ENCODE measurements around the gene NTRK2.

NTRK2 gene

GRCh38 chr9:84736081-84736480 lies 66.6 kb downstream of the NTRK2 start:
- no peak for TF ChIP-seq CTCF (IDR thresholded peaks at IDR 0.05; ENCODE audit: low read depth, low read length, missing control alignments)
- in situ Hi-C loops (cut with HindIII; ENCODE audit: low sequenced_read_pairs) = loop anchor here (25.0 kb wide), 1 partner anchor 99 kb away; no protein-coding TSS in a partner anchor
- no peak overlapping the region for H3K4me3 ChIP-seq (ENCODE audit: low read depth, low read length)
- DNase-seq (ENCODE audit: low read depth) = no peak

GRCh38 chr9:84736536-84736935 lies 67.0 kb downstream of the NTRK2 start:
- TF ChIP-seq CTCF (IDR thresholded peaks at IDR 0.05; ENCODE audit: low read depth, low read length, missing control alignments) = no peak
- DNase-seq (ENCODE audit: low read depth) = no peak
- no peak overlapping the region for H3K4me3 ChIP-seq (ENCODE audit: low read depth, low read length)
- in situ Hi-C loops (cut with HindIII; ENCODE audit: low sequenced_read_pairs) = loop anchor here (25.0 kb wide), 1 partner anchor 99 kb away; no protein-coding TSS in a partner anchor

GRCh38 chr9:84738353-84738752 lies 68.8 kb downstream of the NTRK2 start:
- H3K4me3 ChIP-seq (ENCODE audit: low read depth, low read length) = no peak overlapping the region
- in situ Hi-C loops (cut with HindIII; ENCODE audit: low sequenced_read_pairs) = loop anchor here (25.0 kb wide), 1 partner anchor 101 kb away; no protein-coding TSS in a partner anchor
- DNase-seq (ENCODE audit: low read depth) = no peak
- TF ChIP-seq CTCF (IDR thresholded peaks at IDR 0.05; ENCODE audit: low read depth, low read length, missing control alignments) = no peak

GRCh38 chr9:84742261-84742660 lies 72.7 kb downstream of the NTRK2 start:
- in situ Hi-C loops (cut with HindIII; ENCODE audit: low sequenced_read_pairs) = loop anchor here (25.0 kb wide), 1 partner anchor 105 kb away; no protein-coding TSS in a partner anchor

GRCh38 chr9:84744195-84744594 lies 74.7 kb downstream of the NTRK2 start:
- DNase-seq (ENCODE audit: low read depth) = no peak
- no peak overlapping the region for H3K4me3 ChIP-seq (ENCODE audit: low read depth, low read length)
- TF ChIP-seq CTCF (IDR thresholded peaks at IDR 0.05; ENCODE audit: low read depth, low read length, missing control alignments) = no peak
- in situ Hi-C loops (cut with HindIII; ENCODE audit: low sequenced_read_pairs) = loop anchor here (25.0 kb wide), 1 partner anchor 107 kb away; no protein-coding TSS in a partner anchor

More at GRCh38 chr9:84742261-84742660, 72.7 kb downstream of the NTRK2 start:
- TF ChIP-seq CTCF (IDR thresholded peaks at IDR 0.05; ENCODE audit: low read depth, low read length, missing control alignments) = no peak
- no peak for DNase-seq (ENCODE audit: low read depth)
- H3K4me3 ChIP-seq (ENCODE audit: low read depth, low read length) = no peak overlapping the region

GRCh38 chr9:84744726-84745125 lies 75.2 kb downstream of the NTRK2 start:
- H3K4me3 ChIP-seq (ENCODE audit: low read depth, low read length) = no peak overlapping the region
- in situ Hi-C loops (cut with HindIII; ENCODE audit: low sequenced_read_pairs) = loop anchor here (25.0 kb wide), 1 partner anchor 107 kb away; no protein-coding TSS in a partner anchor
- no peak for DNase-seq (ENCODE audit: low read depth)
- no peak for TF ChIP-seq CTCF (IDR thresholded peaks at IDR 0.05; ENCODE audit: low read depth, low read length, missing control alignments)
